HG03565 (cell line): Measurements from ENCODE around the gene AMBRA1.

ENCODE experiments used
- ATAC-seq: cut with Tn5 transposase; IDR thresholded peaks from one replicate; pipeline ENCODE4 v1.9.1; 2021; ENCODE audit warnings: mild to moderate bottlenecking, moderate library complexity; ENCODE audit not compliant: unreplicated experiment

Gene AMBRA1

GRCh38 chr11:46514370-46514769 is 79.5 kb downstream of the AMBRA1 start:
- ATAC-seq: no peak

DNA sequence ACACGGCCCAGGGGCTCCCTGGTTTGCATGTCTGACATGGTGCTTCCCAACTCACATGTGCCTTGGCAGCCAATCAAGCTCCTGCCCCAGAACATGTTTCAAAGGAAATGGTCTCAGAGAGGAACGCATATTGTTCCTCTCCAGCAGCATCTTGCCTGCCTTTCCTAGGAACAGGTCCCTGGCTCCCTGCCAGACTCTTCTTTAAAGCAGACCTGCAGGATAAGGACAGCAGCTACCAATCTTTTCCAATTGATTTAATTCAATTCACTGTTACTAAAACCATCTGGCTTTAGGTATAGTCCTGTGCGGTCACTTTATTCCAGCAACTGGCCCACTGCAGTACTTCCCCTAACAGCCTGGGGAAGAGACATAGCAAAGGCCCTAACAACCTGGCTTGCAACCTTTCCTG is 79.9 kb downstream of the AMBRA1 start:
- ATAC-seq: no peak

DNA sequence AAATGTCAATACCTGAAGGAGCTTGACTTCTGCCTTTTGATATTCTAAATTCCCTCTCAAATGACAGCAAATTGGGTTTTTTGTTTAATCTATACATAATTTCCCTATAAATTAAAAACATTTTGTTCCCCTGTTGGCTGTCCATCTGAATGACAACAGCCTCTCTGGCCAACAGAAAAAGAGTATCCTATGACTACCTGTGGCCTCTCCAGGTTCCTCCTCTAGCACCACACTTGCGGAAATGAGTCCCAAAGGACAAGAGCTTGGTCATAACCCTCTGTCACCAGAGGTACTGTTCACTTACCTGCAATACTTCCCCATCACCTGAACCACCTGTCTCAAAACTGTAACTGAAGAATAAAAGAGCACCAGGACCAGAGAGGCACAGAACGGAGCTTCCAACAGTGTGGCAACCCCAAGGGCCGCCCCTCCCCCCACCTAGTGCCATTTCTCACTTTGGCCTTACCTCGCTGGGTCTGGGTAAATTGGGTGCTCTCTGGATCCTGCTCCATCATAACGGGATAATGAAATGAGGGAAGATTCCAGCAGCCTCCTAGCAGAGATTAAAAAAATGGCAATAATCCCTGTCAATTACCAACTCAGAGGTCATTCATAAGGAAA is 81.5 kb downstream of the AMBRA1 start:
- no peak for ATAC-seq

DNA sequence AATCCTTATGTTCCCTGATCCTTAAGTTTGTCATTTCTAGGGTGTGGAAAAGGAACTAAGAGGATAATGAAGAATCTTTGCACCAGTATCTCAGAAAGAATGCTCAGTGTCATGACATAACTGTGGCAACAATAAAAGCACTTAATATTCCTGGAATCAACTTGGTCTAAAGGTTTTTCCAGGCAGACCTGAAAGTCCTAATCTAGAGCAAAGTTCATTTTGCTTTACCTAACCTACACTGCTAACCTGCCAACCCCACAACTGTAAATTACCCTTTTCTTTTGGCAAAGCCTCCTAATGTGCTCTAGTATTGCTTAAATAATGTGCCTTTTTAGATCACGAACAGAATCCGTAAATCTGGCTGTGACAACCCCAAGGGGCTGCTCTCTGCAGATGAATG is 82.5 kb downstream of the AMBRA1 start:
- no peak for ATAC-seq

- ATAC-seq: no peak
Observed at GRCh38 chr11:46508360-46508759, 85.5 kb downstream of the AMBRA1 start.

DNA sequence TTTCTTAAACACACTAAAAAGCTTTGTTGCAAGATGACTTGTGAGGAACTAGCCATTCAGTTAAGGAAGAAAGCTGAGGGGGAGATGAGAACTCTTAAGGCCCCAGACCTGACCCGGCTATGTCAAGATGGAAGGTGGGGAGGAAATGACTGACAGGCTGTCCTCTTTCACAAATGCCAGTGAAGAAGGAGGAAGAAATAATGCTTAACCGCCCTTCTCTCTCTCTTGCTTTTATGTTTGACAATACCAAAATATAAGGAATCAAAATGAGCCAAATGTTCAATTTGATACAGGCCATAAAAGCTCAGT is 87.4 kb downstream of the AMBRA1 start:
- no peak for ATAC-seq

- ATAC-seq: no peak
Observed at GRCh38 chr11:46505741-46506482, 87.9 kb downstream of the AMBRA1 start.

DNA sequence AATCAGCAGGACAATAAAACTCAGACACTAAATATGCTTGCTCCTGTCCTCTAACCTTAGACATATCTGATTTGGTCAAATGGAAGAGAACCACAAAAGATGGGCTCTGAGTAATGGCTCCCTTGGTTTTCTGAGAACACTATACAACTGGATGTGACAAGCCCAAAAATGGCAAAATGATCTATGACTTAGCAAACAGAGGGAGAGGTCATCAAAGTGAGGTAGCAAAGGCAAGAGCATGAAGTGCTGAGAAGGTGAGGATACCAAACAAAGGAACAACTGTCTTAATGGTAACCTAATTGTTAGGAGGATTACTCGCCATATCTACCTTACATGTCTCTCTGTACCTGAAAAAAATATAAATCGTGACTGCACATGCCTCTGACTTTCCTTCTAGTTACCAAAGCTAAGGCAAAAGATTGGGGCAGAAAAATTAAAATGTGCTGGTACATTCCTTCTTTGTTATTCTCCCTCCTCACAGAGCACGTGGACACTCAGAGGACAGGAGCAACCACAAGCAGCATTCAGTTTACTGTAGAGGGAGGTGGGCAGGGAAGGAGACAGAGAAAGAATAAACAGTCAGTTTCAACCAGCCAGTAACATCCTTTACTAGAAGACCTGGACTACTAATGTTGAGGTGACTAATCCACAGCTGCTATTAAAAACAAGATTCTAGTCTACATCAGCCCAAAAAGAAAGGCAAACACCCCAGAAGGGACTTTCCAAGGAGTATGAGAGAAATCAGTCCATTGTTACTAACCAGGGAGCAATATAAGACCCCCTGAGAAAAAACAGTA is 88.8 kb downstream of the AMBRA1 start:
- ATAC-seq: no peak

GRCh38 chr11:46499821-46500220 is 94.0 kb downstream of the AMBRA1 start:
- no peak for ATAC-seq

GRCh38 chr11:46498968-46499367 is 94.9 kb downstream of the AMBRA1 start:
- no peak for ATAC-seq

GRCh38 chr11:46498179-46498578 is 95.6 kb downstream of the AMBRA1 start:
- no peak for ATAC-seq

GRCh38 chr11:46497498-46497897 is 96.3 kb downstream of the AMBRA1 start:
- no peak for ATAC-seq

DNA sequence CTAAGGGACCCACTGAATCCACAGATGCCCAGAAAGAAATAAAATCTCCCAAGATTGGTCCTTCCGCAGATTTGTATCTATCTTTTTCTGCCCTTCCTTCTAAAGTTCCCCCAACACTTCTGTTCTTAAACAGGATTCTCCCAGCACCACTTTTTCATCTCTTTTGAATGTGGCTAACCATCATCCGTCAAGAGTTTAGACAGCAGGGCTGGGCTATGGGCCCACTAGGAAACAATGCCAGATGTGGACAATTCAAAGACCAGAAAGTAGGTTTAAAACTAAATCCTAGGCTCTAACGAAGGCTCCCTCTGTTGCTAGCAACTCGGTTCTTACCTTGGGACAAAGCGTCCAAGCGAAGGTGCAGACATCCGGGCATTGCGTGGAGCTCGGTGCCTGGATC is 100.0 kb downstream of the AMBRA1 start:
- ATAC-seq: no peak

- no peak for ATAC-seq
Observed at GRCh38 chr11:46492532-46492931, 101.3 kb downstream of the AMBRA1 start.

- no peak for ATAC-seq
Observed at GRCh38 chr11:46491661-46492330, 102.0 kb downstream of the AMBRA1 start.

GRCh38 chr11:46490666-46491065 is 103.2 kb downstream of the AMBRA1 start:
- no peak for ATAC-seq

GRCh38 chr11:46489656-46490560 is 103.9 kb downstream of the AMBRA1 start:
- ATAC-seq: no peak

DNA sequence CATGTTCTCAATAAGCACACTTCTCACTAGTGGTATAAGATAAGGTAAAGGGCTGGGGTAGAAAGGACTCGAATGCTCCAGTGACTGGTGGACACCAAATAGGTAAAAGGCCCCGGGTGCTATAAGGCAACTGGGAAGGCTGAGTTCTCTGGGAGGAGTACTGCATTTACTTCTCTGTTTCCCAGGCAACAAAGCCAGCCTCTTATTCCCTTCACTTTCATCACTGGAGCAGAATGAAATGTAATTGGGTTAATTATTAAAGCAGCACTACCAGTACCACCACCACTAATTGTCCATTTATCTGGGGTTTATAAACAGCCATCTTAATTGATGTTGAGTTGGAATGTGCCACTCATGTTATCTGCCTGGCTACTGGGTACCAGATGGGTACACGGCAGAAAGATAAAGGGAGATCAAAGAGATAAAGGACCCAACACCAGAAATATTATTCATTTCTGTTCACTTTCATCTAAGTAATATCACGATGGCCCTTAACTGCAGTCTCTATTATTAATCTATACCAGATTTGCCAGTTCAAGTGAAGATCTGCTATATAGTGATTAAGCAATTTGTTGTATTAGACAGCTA is 107.9 kb downstream of the AMBRA1 start:
- ATAC-seq: no peak

- ATAC-seq: no peak
Observed at GRCh38 chr11:46484101-46484500, 109.7 kb downstream of the AMBRA1 start.

GRCh38 chr11:46480909-46481308 is 112.9 kb downstream of the AMBRA1 start:
- ATAC-seq: no peak
